Ectodermal cell (in vitro differentiated cells): Measurements from ENCODE around the gene PDX1.

Source experiments
- H3K27ac ChIP-seq: 2 replicates; pipeline ENCODE4 v1.7.0; 2013; ENCODE audit warnings: mild to moderate bottlenecking, low read depth, low read length; ENCODE audit not compliant: insufficient read depth, poor library complexity, severe bottlenecking
- H3K27me3 ChIP-seq: 2 replicates; pipeline ENCODE4 v1.7.0; 2013; ENCODE audit warnings: mild to moderate bottlenecking, low read length; ENCODE audit not compliant: insufficient read depth, control insufficient read depth, poor library complexity, severe bottlenecking
- H3K36me3 ChIP-seq: one replicate; pipeline ENCODE4 v1.7.0; 2013; ENCODE audit warnings: low read length; ENCODE audit not compliant: control insufficient read depth, insufficient read depth
- H3K4me1 ChIP-seq: one replicate; pipeline ENCODE4 v1.7.0; 2013; ENCODE audit warnings: low read length; ENCODE audit not compliant: control insufficient read depth, insufficient read depth
- H3K4me3 ChIP-seq: 2 replicates; pipeline ENCODE4 v1.7.0; 2013; ENCODE audit warnings: low read depth, low read length, control low read depth; ENCODE audit not compliant: insufficient read depth
- H3K9me3 ChIP-seq: 2 replicates; pipeline ENCODE4 v1.7.0; 2013; ENCODE audit warnings: mild to moderate bottlenecking, low read length, moderate library complexity; ENCODE audit not compliant: control insufficient read depth
- WGBS, 2 experiments: methylation state at CpG; one replicate each; pipeline ENCODE4 v1.1.7; 2013; ENCODE audit warnings: missing lambda C conversion rate in 2 of 2; 5-methylcytosine and 5-hydroxymethylcytosine counted together

The PDX1 gene

GRCh38 chr13:27929868-27930267 is 10.1 kb downstream of the PDX1 start:
- Histone ChIP-seq H3K4me1 (no peaks in the 10 kb centered on the region), H3K27ac (no peak overlapping the region), H3K4me3 (no peak overlapping the region), H3K27me3 (peaks cover 93% of the 10 kb centered on the region), H3K36me3 (no peaks in the 10 kb centered on the region), H3K9me3 (no peaks in the 10 kb centered on the region)

DNA sequence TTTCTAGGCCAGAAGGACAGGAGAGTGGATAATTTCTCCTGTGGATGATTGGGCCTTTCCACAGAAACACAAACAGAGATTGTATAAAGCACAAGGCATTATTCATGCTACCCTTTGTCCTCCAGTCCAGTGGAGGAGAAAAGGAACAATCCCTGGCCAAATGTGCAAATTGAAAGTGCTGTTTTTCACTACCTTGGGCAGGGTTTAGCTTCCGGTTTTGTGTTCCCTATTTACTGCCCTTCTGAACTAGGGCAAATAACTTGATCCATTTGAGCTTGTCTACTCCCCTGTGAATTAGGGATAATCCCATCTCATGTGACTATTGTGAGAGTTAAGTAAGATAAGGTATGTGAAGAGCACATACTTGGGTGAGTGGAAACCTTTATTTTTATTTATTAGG is 13.3 kb downstream of the PDX1 start:
- Histone ChIP-seq H3K9me3 (no peaks in the 10 kb centered on the region), H3K4me1 (no peaks in the 10 kb centered on the region), H3K4me3 (no peak overlapping the region), H3K36me3 (no peaks in the 10 kb centered on the region), H3K27ac (no peak overlapping the region), H3K27me3 (peaks cover 61% of the 10 kb centered on the region)
- 87 to 100% methylated on average over 1 of the region's 1 CpG for WGBS, 2 experiments

DNA sequence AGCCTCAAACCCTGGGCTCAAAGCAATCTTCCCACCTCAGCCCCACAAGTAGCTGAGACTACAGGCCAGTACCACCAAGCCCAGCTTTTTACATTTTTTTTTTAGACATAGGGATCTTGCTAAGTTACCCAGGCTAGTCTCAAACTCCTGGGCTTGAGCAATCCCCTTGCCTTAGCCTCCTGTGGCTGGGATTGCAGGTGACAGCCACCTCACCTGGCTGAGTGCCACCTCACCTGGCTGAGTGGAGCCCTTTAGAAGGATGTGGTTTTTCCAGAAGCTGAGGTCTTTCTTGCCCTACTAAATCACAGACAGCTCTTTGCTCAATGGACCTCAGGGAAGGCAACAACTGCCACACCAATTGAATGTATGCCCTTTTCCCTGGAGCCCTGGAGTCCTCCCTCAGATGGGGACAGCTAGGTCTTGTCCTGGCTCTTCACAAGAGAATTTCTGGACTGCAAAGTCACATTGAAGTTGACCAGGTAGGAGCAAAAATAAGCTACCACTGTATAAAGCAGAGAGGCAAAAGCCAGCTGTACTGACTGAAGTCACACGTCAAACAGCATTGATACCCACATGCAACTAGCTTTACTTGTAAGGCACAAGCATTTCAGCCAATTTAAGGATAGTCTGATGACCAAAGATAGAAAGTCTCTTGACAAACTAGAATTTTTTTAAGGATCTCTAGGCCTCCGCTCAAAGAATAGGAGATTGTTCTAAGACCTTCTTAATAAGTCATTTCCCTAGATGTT is 14.0 kb downstream of the PDX1 start:
- WGBS, 2 experiments = 42 to 50% methylated on average over 1 of the region's 2 CpGs
- no peaks in the 10 kb centered on the region for H3K9me3 ChIP-seq

DNA sequence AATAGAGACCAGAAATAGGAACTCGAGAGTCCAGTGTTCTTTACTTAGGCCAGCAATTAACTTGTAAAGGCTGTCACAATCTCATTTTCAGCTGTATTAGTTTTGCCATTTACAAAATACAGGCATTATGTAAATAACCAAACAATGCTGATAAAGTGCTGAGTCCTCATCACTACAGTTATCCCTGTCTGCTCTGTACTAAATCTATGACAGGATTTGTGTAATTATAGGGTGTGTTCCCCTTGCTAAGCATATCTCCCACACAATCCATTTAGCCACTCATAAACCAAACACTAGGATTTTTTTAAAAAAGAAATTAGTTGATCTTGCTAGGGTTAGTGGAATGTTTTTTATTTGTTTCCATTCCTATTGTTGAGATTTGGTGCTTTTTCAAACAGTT is 23.2 kb downstream of the PDX1 start:
- H3K27me3 ChIP-seq = peaks cover 43% of the 10 kb centered on the region

More for the DNA sequence above, 14.0 kb downstream of the PDX1 start:
- H3K4me3 ChIP-seq = no peak overlapping the region
- no peaks in the 10 kb centered on the region for H3K4me1 ChIP-seq
- H3K27me3 ChIP-seq = peaks cover 55% of the 10 kb centered on the region
- H3K27ac ChIP-seq = no peak overlapping the region
- no peaks in the 10 kb centered on the region for H3K36me3 ChIP-seq

GRCh38 chr13:27952876-27953675 is 33.3 kb downstream of the PDX1 start:
- peaks cover 96% of the 10 kb centered on the region for H3K27me3 ChIP-seq
- H3K36me3 ChIP-seq = no peaks in the 10 kb centered on the region
- H3K4me1 ChIP-seq = no peaks in the 10 kb centered on the region
- peak overlapping the region; percentile 32 for H3K4me3 ChIP-seq
- 21 to 23% methylated on average over 27 to 30 of the region's 30 CpGs for WGBS, 2 experiments
- no peak overlapping the region for H3K27ac ChIP-seq
- no peaks in the 10 kb centered on the region for H3K9me3 ChIP-seq

More for the DNA sequence above, 23.2 kb downstream of the PDX1 start:
- Histone ChIP-seq H3K4me1 (no peaks in the 10 kb centered on the region), H3K36me3 (no peaks in the 10 kb centered on the region), H3K27ac (no peak overlapping the region), H3K4me3 (no peak overlapping the region), H3K9me3 (no peaks in the 10 kb centered on the region)
- WGBS, 2 experiments = 95 to 100% methylated on average over 1 of the region's 1 CpG

DNA sequence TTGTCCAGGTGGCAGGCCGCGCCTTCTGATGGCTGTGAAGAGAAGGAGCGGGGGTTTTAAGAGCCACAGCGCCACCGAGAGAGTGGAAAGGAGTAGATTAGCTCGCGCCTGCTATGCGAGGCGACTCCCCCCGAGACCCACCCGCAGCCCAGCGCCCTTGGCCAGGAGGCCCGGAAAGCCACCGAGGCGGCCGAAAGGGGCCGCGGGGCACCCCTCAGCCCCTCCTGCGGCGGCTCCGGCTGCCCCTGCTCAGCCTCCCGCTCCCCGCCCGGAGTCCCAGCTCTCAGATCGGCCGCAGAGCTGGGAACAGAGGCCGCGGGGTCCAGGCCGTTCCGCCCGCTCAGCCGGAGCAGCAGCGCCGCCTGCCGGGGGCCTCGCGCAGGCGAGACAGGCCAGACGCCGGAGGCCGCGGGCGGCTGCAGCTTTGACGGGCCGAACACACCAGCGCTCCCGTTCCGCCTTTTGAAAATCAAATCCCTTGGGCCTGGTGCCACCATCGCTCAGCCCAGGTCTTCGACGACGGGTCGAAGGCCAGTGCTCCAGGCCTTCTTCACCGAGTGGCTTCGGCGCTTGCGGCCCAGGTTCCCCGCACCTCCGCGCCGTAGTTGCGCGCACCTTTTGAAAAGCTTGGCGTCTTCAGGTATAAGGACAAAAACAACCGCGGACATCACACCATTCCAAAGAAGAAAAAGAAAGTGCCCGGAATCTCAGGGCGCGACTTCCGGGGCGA is 34.0 kb downstream of the PDX1 start:
- Histone ChIP-seq H3K27me3 (peaks cover 100% of the 10 kb centered on the region), H3K4me3 (peak overlapping the region; percentile 32), H3K36me3 (no peaks in the 10 kb centered on the region), H3K4me1 (no peaks in the 10 kb centered on the region), H3K27ac (no peak overlapping the region), H3K9me3 (no peaks in the 10 kb centered on the region)
- 1% methylated on average over 71 of the region's 71 CpGs for WGBS, 2 experiments

DNA sequence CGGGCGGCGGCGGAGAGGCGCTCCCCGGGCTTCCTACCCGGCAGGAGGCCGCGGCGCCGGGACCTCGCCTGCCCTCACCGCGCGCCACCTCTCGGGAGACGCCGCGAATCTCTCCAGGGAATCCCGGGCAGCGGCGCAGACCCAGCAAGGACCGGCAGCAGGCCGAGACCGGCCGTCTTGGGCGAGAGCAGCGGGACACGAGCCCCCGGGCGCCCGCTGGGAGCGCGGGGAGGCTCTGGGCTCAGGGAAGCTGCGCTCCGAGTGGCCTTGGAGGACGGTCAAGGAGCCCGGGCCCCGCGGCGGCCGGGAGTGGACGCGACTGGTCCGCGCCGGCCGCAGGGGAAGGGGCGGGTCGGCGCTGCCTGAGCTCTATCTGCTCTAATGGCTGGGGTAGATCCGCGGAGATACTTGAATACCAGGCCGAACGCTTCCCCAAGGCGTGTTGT is 34.6 kb downstream of the PDX1 start:
- H3K27me3 ChIP-seq = peaks cover 100% of the 10 kb centered on the region
- no peaks in the 10 kb centered on the region for H3K9me3 ChIP-seq
- H3K36me3 ChIP-seq = no peaks in the 10 kb centered on the region
- H3K4me1 ChIP-seq = no peaks in the 10 kb centered on the region
- no peak overlapping the region for H3K4me3 ChIP-seq
- WGBS, 2 experiments = 1% methylated on average over 56 of the region's 56 CpGs
- no peak overlapping the region for H3K27ac ChIP-seq

GRCh38 chr13:27955014-27955591 is 35.3 kb downstream of the PDX1 start:
- no peaks in the 10 kb centered on the region for H3K36me3 ChIP-seq
- no peak overlapping the region for H3K27ac ChIP-seq
- no peaks in the 10 kb centered on the region for H3K4me1 ChIP-seq
- H3K9me3 ChIP-seq = no peaks in the 10 kb centered on the region
- H3K27me3 ChIP-seq = peaks cover 100% of the 10 kb centered on the region
- no peak overlapping the region for H3K4me3 ChIP-seq
- WGBS, 2 experiments = 65 to 66% methylated on average over 8 to 10 of the region's 11 CpGs

GRCh38 chr13:27956576-27957300 is 36.9 kb downstream of the PDX1 start:
- Histone ChIP-seq H3K9me3 (no peaks in the 10 kb centered on the region), H3K27ac (no peak overlapping the region), H3K4me3 (no peak overlapping the region), H3K36me3 (no peaks in the 10 kb centered on the region), H3K4me1 (peaks cover 5% of the 10 kb centered on the region), H3K27me3 (peaks cover 100% of the 10 kb centered on the region)
- 28 to 47% methylated on average over 4 to 5 of the region's 5 CpGs for WGBS, 2 experiments
